IMR-90 (cell line): ENCODE results near the gene LDHAL6A. TPM values are rescaled to one million over a fixed set of nuclear protein-coding genes. Genes with fewer than 3 reads are reported as not detected.

ENCODE experiments used
- ATAC-seq: fragments of 200-7000 bp; cut with Tn5 transposase; 2 replicates; pipeline ENCODE4 v1.9.1; 2020; ENCODE audit warnings: low read depth, mild to moderate bottlenecking, moderate library complexity
- BruUV-seq: library from RNA; stranded (reverse); fragments of 400-500 nt; replicated peaks from 2 replicates; lab custom pipeline; 2021; lab: Mats Ljungman, UMichigan
- CTCF ChIA-PET: fragments of 300-600 bp; formaldehyde crosslinking; extraction: SDS; loops from one replicate; lab custom pipeline; 2021; ENCODE audit warnings: antibody characterized with exemption; lab: Yijun Ruan, JAX
- POLR2A ChIA-PET: fragments of 300-600 bp; sonication (Branson Sonifier 250); formaldehyde crosslinking; loops from one replicate; lab custom pipeline; 2022; ENCODE audit warnings: antibody characterized with exemption; ENCODE audit not compliant: unreplicated experiment; lab: Charles Lee
- DNase-seq: peaks from one replicate; pipeline ENCODE4 v3.0.0; 2013
- H2AFZ ChIP-seq: replicated peaks from 2 replicates; pipeline ENCODE3; 2013; ENCODE audit warnings: low read length, mild to moderate bottlenecking; ENCODE audit not compliant: poor library complexity
- H2AK5ac ChIP-seq: 2 replicates; pipeline ENCODE4 v1.6.1; 2013; ENCODE audit warnings: low read depth, low read length, inconsistent platforms
- H2AK9ac ChIP-seq: replicated peaks from 2 replicates; pipeline ENCODE3; 2013; ENCODE audit warnings: mild to moderate bottlenecking, low read depth, low read length, moderate library complexity; ENCODE audit not compliant: poor library complexity
- H2BK120ac ChIP-seq: 2 replicates; pipeline ENCODE4 v1.6.1; 2013; ENCODE audit warnings: low read depth, low read length, inconsistent platforms
- H2BK15ac ChIP-seq: 3 replicates; pipeline ENCODE4 v1.6.1; 2013; ENCODE audit warnings: low read depth, low read length, inconsistent platforms
- H2BK20ac ChIP-seq: 2 replicates; pipeline ENCODE4 v1.6.1; 2013; ENCODE audit warnings: low read depth, mild to moderate bottlenecking, inconsistent platforms, low read length, moderate library complexity
- H2BK5ac ChIP-seq: 2 replicates; pipeline ENCODE4 v1.6.1; 2013; ENCODE audit warnings: mild to moderate bottlenecking, low read depth, low read length, inconsistent platforms; ENCODE audit not compliant: poor library complexity, severe bottlenecking
- H3K14ac ChIP-seq: replicated peaks from 2 replicates; pipeline ENCODE4 v1.6.1; 2013; ENCODE audit warnings: low read depth, low read length, inconsistent platforms
- H3K18ac ChIP-seq: 2 replicates; pipeline ENCODE4 v1.6.1; 2013; ENCODE audit warnings: low read depth, low read length, control low read depth
- H3K23ac ChIP-seq: 2 replicates; pipeline ENCODE4 v1.6.1; 2013; ENCODE audit warnings: low read depth, low read length, inconsistent platforms
- H3K27ac ChIP-seq: 2 replicates; pipeline ENCODE4 v1.5.1; 2013; ENCODE audit warnings: mild to moderate bottlenecking, control low read depth, low read length; ENCODE audit not compliant: insufficient read depth
- H3K27me3 ChIP-seq: 2 replicates; pipeline ENCODE4 v1.6.1; 2013; ENCODE audit warnings: low read length; ENCODE audit not compliant: control insufficient read depth, insufficient read depth
- H3K36me3 ChIP-seq: 2 replicates; pipeline ENCODE4 v1.6.1; 2013; ENCODE audit warnings: low read length, mixed read lengths; ENCODE audit not compliant: control insufficient read depth, insufficient read depth
- H3K4ac ChIP-seq: 2 replicates; pipeline ENCODE4 v1.6.1; 2013; ENCODE audit warnings: low read depth, low read length, inconsistent platforms
- H3K4me1 ChIP-seq: 2 replicates; pipeline ENCODE4 v1.6.1; 2013; ENCODE audit warnings: low read length, mixed read lengths; ENCODE audit not compliant: control insufficient read depth, insufficient read depth
- H3K4me2 ChIP-seq: 2 replicates; pipeline ENCODE4 v1.6.1; 2013; ENCODE audit warnings: low read depth, mild to moderate bottlenecking, control low read depth, low read length, moderate library complexity
- H3K4me3 ChIP-seq: 2 replicates; pipeline ENCODE4 v1.5.1; 2013; ENCODE audit warnings: low read depth, mild to moderate bottlenecking, control low read depth, low read length, moderate library complexity; ENCODE audit not compliant: insufficient read depth
- H3K56ac ChIP-seq: 2 replicates; pipeline ENCODE4 v1.6.1; 2013; ENCODE audit warnings: low read length, inconsistent platforms; ENCODE audit not compliant: insufficient read depth; ENCODE audit errors: extremely low read depth
- H3K79me1 ChIP-seq, 2 experiments: 2 replicates each; pipeline ENCODE4 v1.6.1; 2013; ENCODE audit warnings: low read length in 2 of 2, inconsistent platforms in 1 of 2, low read depth in 1 of 2
- H3K9ac ChIP-seq: 2 replicates; pipeline ENCODE4 v1.6.1; 2013; ENCODE audit warnings: low read depth, low read length, control low read depth
- H3K9me1 ChIP-seq: 2 replicates; pipeline ENCODE4 v1.6.1; 2013; ENCODE audit warnings: low read length, inconsistent platforms; ENCODE audit not compliant: insufficient read depth
- H3K9me3 ChIP-seq: 2 replicates; pipeline ENCODE4 v1.6.1; 2013; ENCODE audit warnings: low read length; ENCODE audit not compliant: control insufficient read depth, insufficient read depth
- H4K20me1 ChIP-seq: 2 replicates; pipeline ENCODE4 v1.6.1; 2013; ENCODE audit warnings: low read length, inconsistent platforms; ENCODE audit not compliant: insufficient read depth
- H4K5ac ChIP-seq: 2 replicates; pipeline ENCODE4 v1.6.1; 2013; ENCODE audit warnings: mild to moderate bottlenecking, low read depth, low read length, control low read depth
- H4K8ac ChIP-seq, 2 experiments: 2 replicates each; pipeline ENCODE4 v1.6.1; 2013; ENCODE audit warnings: low read depth in 2 of 2, low read length in 2 of 2, control low read depth in 1 of 2, inconsistent platforms in 1 of 2
- H4K91ac ChIP-seq: 2 replicates; pipeline ENCODE4 v1.6.1; 2013; ENCODE audit warnings: low read depth, low read length, inconsistent platforms; ENCODE audit not compliant: insufficient read depth
- BHLHE40 ChIP-seq: fragments of 150-350 bp; IDR thresholded peaks from 2 replicates; pipeline ENCODE4 v1.6.1; 2016; ENCODE audit warnings: mild to moderate bottlenecking, low read depth, low read length
- CEBPB ChIP-seq: IDR thresholded peaks from 2 replicates; pipeline ENCODE4 v1.6.1; 2012; ENCODE audit warnings: low read depth, low read length, improper control_type of control experiment
- CHD1 ChIP-seq: IDR thresholded peaks from 2 replicates; pipeline ENCODE4 v1.6.1; 2012; ENCODE audit warnings: low read depth, low read length, improper control_type of control experiment
- CTCF ChIP-seq: conservative IDR thresholded peaks from 2 replicates; pipeline ENCODE4 v1.5.1; 2012; ENCODE audit warnings: mild to moderate bottlenecking, low read depth, low read length, improper control_type of control experiment
- ELK1 ChIP-seq: fragments of 150-350 bp; IDR thresholded peaks from 2 replicates; pipeline ENCODE4 v1.6.1; 2016; ENCODE audit warnings: low read depth, mild to moderate bottlenecking, low read length, moderate library complexity, borderline replicate concordance
- FOS ChIP-seq: fragments of 150-350 bp; IDR thresholded peaks from 2 replicates; pipeline ENCODE4 v1.6.1; 2016; ENCODE audit warnings: low read depth, low read length
- MAFK ChIP-seq: IDR thresholded peaks from 2 replicates; pipeline ENCODE4 v1.6.1; 2012; ENCODE audit warnings: low read depth, low read length, improper control_type of control experiment
- MAZ ChIP-seq: IDR thresholded peaks from 2 replicates; pipeline ENCODE4 v1.6.1; 2012; ENCODE audit warnings: low read depth, mild to moderate bottlenecking, low read length, improper control_type of control experiment, moderate library complexity, borderline replicate concordance
- MXI1 ChIP-seq: IDR thresholded peaks from 2 replicates; pipeline ENCODE4 v1.6.1; 2012; ENCODE audit warnings: low read depth, mild to moderate bottlenecking, low read length, moderate library complexity, borderline replicate concordance
- NFE2L2 ChIP-seq: fragments of 150-350 bp; IDR thresholded peaks from 2 replicates; pipeline ENCODE4 v1.6.1; 2016; ENCODE audit warnings: low read depth, mild to moderate bottlenecking, low read length
- POLR2A ChIP-seq: IDR thresholded peaks from 2 replicates; pipeline ENCODE4 v1.6.1; 2012; ENCODE audit warnings: mild to moderate bottlenecking, low read depth, low read length
- RAD21 ChIP-seq: IDR thresholded peaks from 2 replicates; pipeline ENCODE4 v1.6.1; 2012; ENCODE audit warnings: low read length, improper control_type of control experiment
- RCOR1 ChIP-seq: IDR thresholded peaks from 2 replicates; pipeline ENCODE4 v1.6.1; 2012; ENCODE audit warnings: mild to moderate bottlenecking, low read length, improper control_type of control experiment; ENCODE audit not compliant: insufficient replicate concordance
- RFX5 ChIP-seq: IDR thresholded peaks from 2 replicates; pipeline ENCODE4 v1.8.0; 2012; ENCODE audit warnings: low read depth, mild to moderate bottlenecking, low read length, moderate library complexity
- SMC3 ChIP-seq: fragments of 150-350 bp; IDR thresholded peaks from 2 replicates; pipeline ENCODE4 v1.6.1; 2016; ENCODE audit warnings: low read depth, mild to moderate bottlenecking, antibody characterized with exemption, low read length, moderate library complexity
- USF2 ChIP-seq: fragments of 150-350 bp; IDR thresholded peaks from 2 replicates; pipeline ENCODE4 v1.6.1; 2017; ENCODE audit warnings: mild to moderate bottlenecking, antibody characterized with exemption, low read length, low read depth
- whole genome bisulfite sequencing, 2 experiments: methylation state at CpG; one replicate each; pipeline versions ENCODE4 v1.1.5 to v1.1.7; 2013; ENCODE audit warnings: missing lambda C conversion rate in 2 of 2; ENCODE audit not compliant: insufficient read length in 1 of 2; ENCODE audit errors: extremely low coverage in 2 of 2; 5-methylcytosine and 5-hydroxymethylcytosine counted together
- dilution Hi-C: fragments of 300-500 bp; cut with HindIII; formaldehyde crosslinking; loops from one replicate; pipeline ENCODE4 v1.14.3; 2018; ENCODE audit warnings: low sequenced_read_pairs; ENCODE audit not compliant: unreplicated experiment
- in situ Hi-C: fragments of 300-500 bp; cut with MboI; formaldehyde crosslinking; loops from 3 replicates; pipeline ENCODE4 v1.14.3; 2019; ENCODE audit warnings: low sequenced_read_pairs, inconsistent platforms, mixed read lengths
- intact Hi-C: fragments of 100-400 bp; cut with micrococcal nuclease; formaldehyde crosslinking; loops from 2 replicates; pipeline ENCODE4 v1.10.0; 2022
- polyA plus RNA-seq, 3 experiments: library from polyadenylated mRNA; depleted of rRNA; stranded (reverse); fragments of >200 nt; gene quantifications; 2 replicates each; pipeline ENCODE4 v1.2.3, GENCODE V29; 2012; ENCODE audit warnings: low replicate concordance in 1 of 3
- total RNA-seq: library from RNA; depleted of rRNA; stranded (reverse); fragments of >200 nt; gene quantifications from 2 replicates; pipeline ENCODE4 v1.2.3, GENCODE V29; 2012

The LDHAL6A gene
- total and polyA plus RNA-seq, 2 of the 4 experiments (the other 2 are of a cell fraction) = not detected

- Histone ChIP-seq H3K56ac (no peak overlapping the region), H2BK5ac (no peak overlapping the region), H3K14ac (no peak overlapping the region), H3K18ac (no peak overlapping the region), H2BK20ac (no peak overlapping the region), H3K36me3 (peaks cover 17% of the 10 kb centered on the region), H4K8ac (no peak overlapping the region), H2BK15ac (no peak overlapping the region), H4K20me1 (no peaks in the 10 kb centered on the region; the same call in 1 of the 2 replicates), H2AFZ (no peak overlapping the region), H3K4me3 (no peak overlapping the region), H3K4me2 (no peak overlapping the region), H2BK120ac (no peak overlapping the region), H3K79me1 (peaks cover 6 to 13% of the 10 kb centered on the region in 2 experiments), H2AK9ac (no peak overlapping the region), H3K23ac (no peak overlapping the region), H3K27ac (no peak overlapping the region), H3K9me1 (no peaks in the 10 kb centered on the region; the same call in 1 of the 2 replicates), H4K5ac (no peak overlapping the region), H2AK5ac (no peak overlapping the region), H3K27me3 (no peaks in the 10 kb centered on the region), H3K4me1 (peaks cover 2% of the 10 kb centered on the region; the same call in 1 of the 2 replicates), H4K91ac (no peak overlapping the region), H3K9me3 (no peaks in the 10 kb centered on the region), H3K4ac (no peak overlapping the region), H3K9ac (no peak overlapping the region)
- CTCF ChIA-PET = no interaction called here
- intact Hi-C loops = no loop called here
- ATAC-seq (peak; percentile 42), DNase-seq (peak; percentile 2)
- TF ChIP-seq RAD21 (no peak), USF2 (no peak), SMC3 (no peak), NFE2L2 (no peak), FOS (no peak), CHD1 (no peak), ELK1 (no peak), MXI1 (no peak), BHLHE40 (no peak), MAFK (no peak), POLR2A (no peak), MAZ (no peak), CEBPB (no peak), RCOR1 (no peak), CTCF (no peak), RFX5 (no peak)
- WGBS, 2 experiments = no CpG with 5 or more reads among the region's 1 CpG
- POLR2A ChIA-PET = no interaction called here
- in situ Hi-C loops = no loop called here
- dilution Hi-C loops = no loop called here
- no TSS peak for BruUV-seq
Measured at GRCh38 chr11:18490319-18490718, 34.7 kb downstream of the LDHAL6A start.
